MM.1S (cell line): ENCODE measurements around the gene LSM7.

ENCODE experiments used
- DNase-seq: peaks from one replicate; pipeline ENCODE4 v3.0.0-alpha.2; 2015
- H2AFZ ChIP-seq: fragments of 300-600 bp; sonication (generic); 2 replicates; pipeline ENCODE4 v1.6.0; 2016; ENCODE audit warnings: antibody characterized with exemption, low read length
- H3F3A ChIP-seq: fragments of 300-600 bp; sonication (generic); 2 replicates; pipeline ENCODE4 v1.6.1; 2016; ENCODE audit warnings: mild to moderate bottlenecking, antibody characterized with exemption, low read length, moderate library complexity, mixed read lengths; ENCODE audit not compliant: insufficient read depth
- H3K27ac ChIP-seq: fragments of 300-600 bp; sonication (generic); 2 replicates; pipeline ENCODE4 v1.5.1; 2016; ENCODE audit warnings: mild to moderate bottlenecking, low read length
- H3K27me3 ChIP-seq: fragments of 300-600 bp; sonication (generic); replicated peaks from 2 replicates; pipeline ENCODE4 v1.6.0; 2016; ENCODE audit warnings: low read length; ENCODE audit not compliant: insufficient read depth
- H3K36me3 ChIP-seq: fragments of 300-600 bp; sonication (generic); replicated peaks from 2 replicates; pipeline ENCODE4 v1.6.1; 2016; ENCODE audit warnings: mild to moderate bottlenecking, low read length, mixed read lengths; ENCODE audit not compliant: insufficient read depth
- H3K4me1 ChIP-seq: fragments of 300-600 bp; sonication (generic); 2 replicates; pipeline ENCODE4 v1.6.1; 2016; ENCODE audit warnings: low read length, mixed read lengths
- H3K4me2 ChIP-seq: fragments of 300-600 bp; sonication (generic); 2 replicates; pipeline ENCODE4 v1.6.0; 2016; ENCODE audit warnings: low read depth, low read length
- H3K4me3 ChIP-seq: fragments of 300-600 bp; sonication (generic); 2 replicates; pipeline ENCODE4 v1.5.1; 2016; ENCODE audit warnings: low read length, mixed read lengths
- H3K79me2 ChIP-seq: fragments of 300-600 bp; sonication (generic); 2 replicates; pipeline ENCODE4 v1.6.1; 2016; ENCODE audit warnings: mixed run types, low read length, mixed read lengths
- H3K9ac ChIP-seq: fragments of 300-600 bp; sonication (generic); 2 replicates; pipeline ENCODE4 v1.6.1; 2016; ENCODE audit warnings: low read length, mixed read lengths
- H3K9me2 ChIP-seq: fragments of 300-600 bp; sonication (generic); replicated peaks from 2 replicates; pipeline ENCODE4 v1.6.1; 2016; ENCODE audit warnings: mild to moderate bottlenecking, low read length, mixed read lengths; ENCODE audit not compliant: insufficient read depth
- H3K9me3 ChIP-seq: fragments of 300-600 bp; sonication (generic); replicated peaks from 2 replicates; pipeline ENCODE4 v1.6.1; 2016; ENCODE audit warnings: mild to moderate bottlenecking, low read length, mixed read lengths; ENCODE audit not compliant: insufficient read depth
- H4K20me1 ChIP-seq: fragments of 300-600 bp; sonication (generic); 2 replicates; pipeline ENCODE4 v1.6.1; 2016; ENCODE audit warnings: mild to moderate bottlenecking, low read length, moderate library complexity, mixed read lengths; ENCODE audit not compliant: insufficient read depth
- EZH2 ChIP-seq: fragments of 300-600 bp; sonication (generic); optimal IDR thresholded peaks from 2 replicates; pipeline ENCODE3; 2017; ENCODE audit warnings: low read depth, mild to moderate bottlenecking, antibody characterized with exemption, low read length, mixed read lengths
- EZH2phosphoT487 ChIP-seq: fragments of 300-600 bp; sonication (generic); IDR thresholded peaks from 2 replicates; pipeline ENCODE4 v1.6.1; 2018; ENCODE audit warnings: antibody characterized with exemption, low read length
- TF ChIP-seq, protein P1 (sequence below): fragments of 300-600 bp; sonication (generic); IDR thresholded peaks from 2 replicates; pipeline ENCODE4 v1.5.1; 2016; ENCODE audit warnings: antibody characterized with exemption, low read length, mixed read lengths

The LSM7 gene

DNA sequence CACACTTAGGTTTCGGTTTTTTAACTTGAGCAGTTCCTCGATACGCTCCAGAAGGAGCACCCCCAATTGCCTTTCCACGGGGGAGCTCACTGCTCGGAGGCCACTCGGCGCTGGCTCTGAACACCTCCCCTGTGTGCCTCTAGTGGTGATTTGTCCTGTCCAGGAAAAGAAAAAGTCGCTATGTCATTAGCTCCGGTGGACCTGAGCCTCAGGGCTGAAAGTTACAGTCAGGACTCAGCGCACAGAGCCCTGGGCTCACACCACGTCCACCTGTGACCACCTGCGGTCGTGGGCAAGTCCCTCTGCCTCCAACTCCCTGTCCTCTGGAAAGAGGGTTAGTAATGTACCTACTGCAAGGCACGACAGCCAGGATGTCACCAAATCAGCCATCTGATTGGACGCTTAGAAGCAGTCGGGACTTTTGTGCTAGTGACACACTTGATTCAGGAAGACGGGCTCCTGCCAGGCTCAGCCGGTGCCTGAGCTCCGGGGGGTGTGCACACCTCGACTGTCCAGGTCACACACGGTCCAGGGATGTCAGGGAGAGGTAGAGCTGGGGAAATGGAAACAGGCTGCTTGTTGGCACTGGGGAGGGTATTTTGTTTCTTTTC is 27.8 kb upstream of the LSM7 start:
- H3F3A ChIP-seq: no peaks in the 10 kb centered on the region
- H3K27me3 ChIP-seq: peaks cover 24% of the 10 kb centered on the region
- no peak overlapping the region for H3K4me3 ChIP-seq
- DNase-seq: no peak
- H3K9ac ChIP-seq: no peak overlapping the region
- no peaks in the 10 kb centered on the region for H3K79me2 ChIP-seq
- no peaks in the 10 kb centered on the region for H3K9me3 ChIP-seq
- no peak overlapping the region for H3K4me2 ChIP-seq
- H3K4me1 ChIP-seq: no peaks in the 10 kb centered on the region
- no peak overlapping the region for H3K27ac ChIP-seq
- no peak overlapping the region for H2AFZ ChIP-seq
- no peaks in the 10 kb centered on the region for H4K20me1 ChIP-seq
- no peaks in the 10 kb centered on the region for H3K36me3 ChIP-seq
- H3K9me2 ChIP-seq: no peaks in the 10 kb centered on the region
- TF ChIP-seq, protein P1, sequence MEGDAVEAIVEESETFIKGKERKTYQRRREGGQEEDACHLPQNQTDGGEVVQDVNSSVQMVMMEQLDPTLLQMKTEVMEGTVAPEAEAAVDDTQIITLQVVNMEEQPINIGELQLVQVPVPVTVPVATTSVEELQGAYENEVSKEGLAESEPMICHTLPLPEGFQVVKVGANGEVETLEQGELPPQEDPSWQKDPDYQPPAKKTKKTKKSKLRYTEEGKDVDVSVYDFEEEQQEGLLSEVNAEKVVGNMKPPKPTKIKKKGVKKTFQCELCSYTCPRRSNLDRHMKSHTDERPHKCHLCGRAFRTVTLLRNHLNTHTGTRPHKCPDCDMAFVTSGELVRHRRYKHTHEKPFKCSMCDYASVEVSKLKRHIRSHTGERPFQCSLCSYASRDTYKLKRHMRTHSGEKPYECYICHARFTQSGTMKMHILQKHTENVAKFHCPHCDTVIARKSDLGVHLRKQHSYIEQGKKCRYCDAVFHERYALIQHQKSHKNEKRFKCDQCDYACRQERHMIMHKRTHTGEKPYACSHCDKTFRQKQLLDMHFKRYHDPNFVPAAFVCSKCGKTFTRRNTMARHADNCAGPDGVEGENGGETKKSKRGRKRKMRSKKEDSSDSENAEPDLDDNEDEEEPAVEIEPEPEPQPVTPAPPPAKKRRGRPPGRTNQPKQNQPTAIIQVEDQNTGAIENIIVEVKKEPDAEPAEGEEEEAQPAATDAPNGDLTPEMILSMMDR: no peak
- TF ChIP-seq EZH2phosphoT487 (no peak), EZH2 (no peak)

DNA sequence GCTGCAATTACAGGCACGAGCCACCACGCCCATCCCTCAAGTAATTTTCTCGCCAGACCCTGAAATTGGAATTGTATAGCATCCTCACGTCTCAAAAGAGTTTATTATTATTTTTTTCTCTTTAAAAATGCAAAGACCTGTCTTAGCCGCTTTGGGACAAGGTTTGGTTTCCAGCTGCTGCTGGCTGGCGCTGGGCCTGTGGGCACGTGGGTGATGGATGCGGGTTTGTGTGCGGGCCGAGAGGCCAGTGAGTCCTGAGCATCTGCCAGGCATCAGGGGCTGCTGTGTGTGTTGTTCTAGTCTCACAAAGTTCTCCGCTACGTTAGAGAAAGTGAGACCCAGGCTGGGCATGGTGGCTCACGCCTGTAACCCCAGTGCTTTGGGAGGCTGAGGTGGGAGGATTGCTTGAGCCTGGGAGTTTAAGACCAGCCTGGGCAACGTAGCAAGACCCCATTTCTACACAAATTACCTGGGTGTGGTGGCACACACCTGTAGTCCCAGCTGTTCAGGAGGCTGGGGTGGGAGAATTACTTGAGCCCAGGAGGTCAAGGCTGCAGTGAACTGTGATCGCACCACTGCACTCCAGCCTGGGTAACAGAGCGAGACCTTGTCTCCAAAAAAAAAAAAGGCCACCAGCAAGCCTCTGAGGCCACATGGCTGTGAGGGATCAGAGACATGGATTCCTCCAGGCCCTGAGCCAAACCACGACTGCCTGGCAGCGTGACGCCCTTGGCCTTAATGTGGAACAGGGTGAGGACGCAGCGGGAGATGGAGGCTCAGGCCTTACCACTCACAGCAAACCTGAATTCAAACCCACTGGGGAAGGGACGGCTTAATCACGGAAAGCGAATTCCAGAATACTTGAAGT is 27.0 kb upstream of the LSM7 start:
- Histone ChIP-seq H3K79me2 (no peaks in the 10 kb centered on the region), H3K4me3 (no peak overlapping the region), H4K20me1 (no peaks in the 10 kb centered on the region), H3K4me1 (no peaks in the 10 kb centered on the region), H3K36me3 (no peaks in the 10 kb centered on the region; the same call in 1 of the 2 replicates), H3K27me3 (peaks cover 19% of the 10 kb centered on the region), H3K4me2 (no peak overlapping the region), H3K27ac (no peak overlapping the region), H3K9me2 (no peaks in the 10 kb centered on the region), H3K9ac (no peak overlapping the region), H3F3A (no peaks in the 10 kb centered on the region), H3K9me3 (no peaks in the 10 kb centered on the region), H2AFZ (no peak overlapping the region)
- TF ChIP-seq, protein P1: no peak
- TF ChIP-seq EZH2phosphoT487: no peak
- no peak for TF ChIP-seq EZH2
- DNase-seq: no peak

DNA sequence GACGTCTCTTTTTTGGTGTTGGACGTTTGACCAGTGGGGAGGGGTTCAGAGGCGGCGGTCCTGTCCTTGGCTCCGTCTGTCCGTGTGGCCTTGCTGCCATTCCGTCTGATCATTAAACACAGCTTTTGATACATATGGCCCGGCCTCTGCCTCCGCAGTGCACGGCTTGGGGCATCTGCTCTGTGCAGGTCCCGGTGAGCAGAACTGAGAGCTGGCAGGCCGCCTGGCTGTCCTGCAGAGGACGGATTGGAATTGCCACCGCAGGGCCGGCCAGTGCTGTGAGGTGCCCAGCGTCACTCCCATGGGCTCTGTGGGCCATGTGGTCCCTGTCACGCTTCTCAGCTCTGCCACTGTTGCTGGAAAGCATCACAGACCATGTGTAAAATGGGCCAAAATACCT is 26.3 kb upstream of the LSM7 start:
- no peak for DNase-seq
- H3K27ac ChIP-seq: no peak overlapping the region

More for the DNA sequence above, 26.3 kb upstream of the LSM7 start:
- no peak for TF ChIP-seq EZH2
- no peak for TF ChIP-seq EZH2phosphoT487
- TF ChIP-seq, protein P1: no peak
- Histone ChIP-seq H4K20me1 (no peaks in the 10 kb centered on the region), H3K4me3 (no peak overlapping the region), H3K9me2 (no peaks in the 10 kb centered on the region), H3K27me3 (peaks cover 14% of the 10 kb centered on the region), H3K9ac (no peak overlapping the region), H3K4me1 (no peaks in the 10 kb centered on the region), H3K4me2 (no peak overlapping the region), H3F3A (no peaks in the 10 kb centered on the region), H3K79me2 (no peaks in the 10 kb centered on the region), H2AFZ (no peak overlapping the region), H3K9me3 (no peaks in the 10 kb centered on the region), H3K36me3 (no peaks in the 10 kb centered on the region; the same call in 1 of the 2 replicates)
